ENCODE results near the gene CASZ1. TPM values are rescaled to one million over a fixed set of nuclear protein-coding genes. Genes with fewer than 3 reads are reported as not detected.

The CASZ1 gene
- total RNA-seq, 1 experiment from 2014 or later = 27.8 TPM

GRCh38 chr1:10616696-10617095 lies 179.8 kb downstream of the CASZ1 start:
- no peaks in the 10 kb centered on the region for H3K36me3 ChIP-seq (ENCODE audit: control insufficient read depth, insufficient read depth, low read length)
- no peaks in the 10 kb centered on the region for H3K27me3 ChIP-seq (ENCODE audit: control insufficient read depth, insufficient read depth, low read length)
- ATAC-seq (no peak), DNase-seq (ENCODE audit: low read depth, low spot score) (no peak)
- H3K4me1 ChIP-seq (ENCODE audit: control insufficient read depth, insufficient read depth, low read length) = no peaks in the 10 kb centered on the region
- intact Hi-C loops (cut with micrococcal nuclease; ENCODE audit: unreplicated experiment) (no loop called here), in situ Hi-C loops (cut with HindIII; ENCODE audit: low pct_unique_long_range_greater_than_20kb, low sequenced_read_pairs) (no loop called here)
- H3K4me3 ChIP-seq (ENCODE audit: low read depth in 2 of 2, low read length in 2 of 2) = no peak overlapping the region
- TF ChIP-seq REST (IDR thresholded peaks at IDR 0.05; ENCODE audit: insufficient read depth in 1 of 2, low read depth in 2 of 2, low read length in 1 of 2) = no peak
- TF ChIP-seq TCF7L2 (IDR thresholded peaks at IDR 0.05; ENCODE audit: low read depth, low read length) = no peak
- no peak for TF ChIP-seq POLR2AphosphoS5 (IDR thresholded peaks at IDR 0.05; ENCODE audit: low read depth, low read length)
- CTCF ChIA-PET = no interaction called here
- H3K9me3 ChIP-seq (ENCODE audit: control insufficient read depth, insufficient read depth, low read depth, low read length) = no peaks in the 10 kb centered on the region
- no peak overlapping the region for H3K27ac ChIP-seq (ENCODE audit: low read length)
- POLR2A ChIA-PET = no interaction called here
- no TSS peak for BruUV-seq (replicated peaks)

- CTCF ChIA-PET = no interaction called here
- BruUV-seq (replicated peaks) = no TSS peak
- H3K9me3 ChIP-seq (ENCODE audit: control insufficient read depth, insufficient read depth, low read depth, low read length) = no peaks in the 10 kb centered on the region
- H3K36me3 ChIP-seq (ENCODE audit: control insufficient read depth, insufficient read depth, low read length) = no peaks in the 10 kb centered on the region
- no peak overlapping the region for H3K27ac ChIP-seq (ENCODE audit: low read length)
- no peaks in the 10 kb centered on the region for H3K4me1 ChIP-seq (ENCODE audit: control insufficient read depth, insufficient read depth, low read length)
- no peaks in the 10 kb centered on the region for H3K27me3 ChIP-seq (ENCODE audit: control insufficient read depth, insufficient read depth, low read length)
- intact Hi-C loops (cut with micrococcal nuclease; ENCODE audit: unreplicated experiment) = no loop called here
- in situ Hi-C loops (cut with HindIII; ENCODE audit: low pct_unique_long_range_greater_than_20kb, low sequenced_read_pairs) = no loop called here
- POLR2A ChIA-PET = no interaction called here
- DNase-seq (ENCODE audit: low read depth, low spot score) (no peak), ATAC-seq (no peak)
- H3K4me3 ChIP-seq (ENCODE audit: low read depth in 2 of 2, low read length in 2 of 2) = no peak overlapping the region
- TF ChIP-seq TCF7L2 (IDR thresholded peaks at IDR 0.05; ENCODE audit: low read depth, low read length) (no peak), POLR2AphosphoS5 (IDR thresholded peaks at IDR 0.05; ENCODE audit: low read depth, low read length) (no peak), CTCF (IDR thresholded peaks at IDR 0.05) (no peak), REST (IDR thresholded peaks at IDR 0.05; ENCODE audit: insufficient read depth in 1 of 2, low read depth in 2 of 2, low read length in 1 of 2) (no peak), SIN3A (IDR thresholded peaks at IDR 0.05; ENCODE audit: borderline replicate concordance, insufficient read depth, low read depth, low read length) (no peak)
These were observed 180.3 kb downstream of the CASZ1 start for GRCh38 chr1:10615932-10616671.

Measured in Panc1 (cell line).